SKM-1 (cell line): Measurements from ENCODE around the gene SIVA1.
"Not testable (repeated sequence)": the region's sequence is repeated elsewhere in the genome, so short reads cannot be mapped to it uniquely, and the experiment has no call there.

Experiments used
- DNase-seq: peaks from one replicate; lab custom pipeline; 2025; ENCODE audit not compliant: unreplicated experiment; lab: John Stamatoyannopoulos, UW

The SIVA1 gene

GRCh38 chr14:104750753-104751057 is 2.2 kb upstream of the SIVA1 start:
- DNase-seq = not testable (repeated sequence)

GRCh38 chr14:104751539-104752422 is 1.2 kb upstream of the SIVA1 start:
- DNase-seq = no peak

- no peak for DNase-seq
These were observed 568 bp upstream of the SIVA1 start for GRCh38 chr14:104752423-104752734.

- no peak for DNase-seq
These were observed 723 bp downstream of the SIVA1 start for GRCh38 chr14:104753528-104754212.

- no peak for DNase-seq
These were observed 1.4 kb downstream of the SIVA1 start for GRCh38 chr14:104754213-104754851.

- no peak for DNase-seq
These were observed 2.7 kb downstream of the SIVA1 start for GRCh38 chr14:104755621-104756020.

- no peak for DNase-seq
These were observed 3.7 kb downstream of the SIVA1 start for GRCh38 chr14:104756477-104757237.

- no peak for DNase-seq
These were observed 4.3 kb downstream of the SIVA1 start for GRCh38 chr14:104757238-104757585.

GRCh38 chr14:104757681-104758392 is 4.9 kb downstream of the SIVA1 start:
- no peak for DNase-seq

GRCh38 chr14:104758981-104759969 is 6.3 kb downstream of the SIVA1 start:
- no peak for DNase-seq

GRCh38 chr14:104765517-104765916 is 12.6 kb downstream of the SIVA1 start:
- DNase-seq = no peak

GRCh38 chr14:104766256-104766862 is 13.4 kb downstream of the SIVA1 start:
- DNase-seq = no peak

GRCh38 chr14:104766863-104767633 is 14.1 kb downstream of the SIVA1 start:
- DNase-seq = no peak

GRCh38 chr14:104767634-104767918 is 14.6 kb downstream of the SIVA1 start:
- no peak for DNase-seq

GRCh38 chr14:104768437-104769323 is 15.7 kb downstream of the SIVA1 start:
- DNase-seq = peak; percentile 25

- DNase-seq = no peak
These were observed 16.6 kb downstream of the SIVA1 start for GRCh38 chr14:104769324-104770071.

GRCh38 chr14:104770072-104770579 is 17.2 kb downstream of the SIVA1 start:
- DNase-seq = no peak
